Inflammatory macrophage treated with lipopolysaccharide for 4 hours (primary cell): ENCODE results near the gene VDAC1.
"Not testable (repeated sequence)": the region's sequence is repeated elsewhere in the genome, so short reads cannot be mapped to it uniquely, and the experiment has no call there.

Source experiments
- DNase-seq: peaks from one replicate; pipeline ENCODE4 v3.0.0-alpha.2; 2020

Gene VDAC1

DNA sequence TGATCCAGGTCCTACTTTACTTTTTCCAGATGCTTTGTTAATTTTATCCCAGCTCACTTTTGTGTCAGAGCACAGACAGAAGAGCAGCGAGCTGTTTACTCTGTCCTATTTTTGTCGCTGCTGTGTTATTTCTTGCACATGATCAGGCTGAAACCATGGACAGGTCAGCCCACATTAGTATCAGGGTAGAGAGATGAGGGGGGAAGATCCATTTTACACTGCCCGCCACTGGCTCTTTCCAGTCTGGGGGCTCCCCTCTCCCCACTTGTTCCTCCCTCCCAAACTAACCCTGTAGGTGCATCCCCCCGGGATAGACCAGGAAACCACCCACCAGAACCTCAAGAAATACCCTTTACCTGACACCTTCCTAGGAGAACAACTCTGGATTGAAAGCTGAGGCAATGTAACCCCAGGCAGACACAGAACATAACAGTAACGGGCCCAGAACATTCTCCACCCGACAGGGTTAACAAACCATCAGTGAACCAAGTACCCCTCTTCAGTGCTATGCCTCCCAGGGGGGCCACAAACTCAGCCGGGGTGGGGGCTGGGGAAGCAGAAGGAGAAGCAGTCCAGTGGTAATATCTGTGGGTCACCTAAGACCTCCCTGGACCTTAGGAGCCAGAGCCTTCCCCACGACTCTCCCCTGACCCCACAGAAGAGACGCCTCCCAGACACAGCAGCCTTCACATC, 10.3 kb downstream of the VDAC1 start:
- no peak for DNase-seq

DNA sequence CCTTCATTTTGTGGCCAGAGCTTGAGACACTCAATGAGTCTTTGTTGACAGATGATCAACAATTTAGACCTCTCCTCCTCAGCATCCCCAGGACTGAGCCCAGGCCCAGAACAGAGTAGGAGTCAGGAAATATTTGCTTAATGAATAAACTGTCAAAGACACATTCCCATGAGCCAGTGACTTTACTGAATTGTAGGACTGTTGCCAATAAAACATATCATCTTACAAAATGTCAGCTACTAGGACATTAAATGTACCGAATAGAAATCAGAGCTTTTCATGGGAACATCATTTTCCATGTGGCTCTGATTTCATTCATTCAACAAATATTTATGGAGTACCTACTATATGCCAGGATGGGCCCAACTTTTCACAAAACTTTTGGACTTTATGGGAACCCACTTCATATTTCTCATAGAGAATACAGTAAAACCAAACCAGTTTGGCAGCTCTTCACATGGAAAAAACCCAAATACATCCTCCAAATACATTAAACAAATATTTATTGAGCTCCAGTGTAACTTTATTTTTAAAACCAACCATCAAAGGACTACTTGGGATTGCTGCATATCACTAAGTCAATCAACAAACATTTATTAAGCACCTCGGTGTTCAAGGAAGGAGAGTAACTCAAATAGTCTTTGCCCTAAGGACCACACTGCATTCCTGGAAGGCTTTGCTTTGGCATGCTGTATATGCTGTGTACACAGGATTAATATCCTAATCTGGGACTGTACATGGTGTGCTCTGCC, 11.4 kb downstream of the VDAC1 start:
- no peak for DNase-seq

DNA sequence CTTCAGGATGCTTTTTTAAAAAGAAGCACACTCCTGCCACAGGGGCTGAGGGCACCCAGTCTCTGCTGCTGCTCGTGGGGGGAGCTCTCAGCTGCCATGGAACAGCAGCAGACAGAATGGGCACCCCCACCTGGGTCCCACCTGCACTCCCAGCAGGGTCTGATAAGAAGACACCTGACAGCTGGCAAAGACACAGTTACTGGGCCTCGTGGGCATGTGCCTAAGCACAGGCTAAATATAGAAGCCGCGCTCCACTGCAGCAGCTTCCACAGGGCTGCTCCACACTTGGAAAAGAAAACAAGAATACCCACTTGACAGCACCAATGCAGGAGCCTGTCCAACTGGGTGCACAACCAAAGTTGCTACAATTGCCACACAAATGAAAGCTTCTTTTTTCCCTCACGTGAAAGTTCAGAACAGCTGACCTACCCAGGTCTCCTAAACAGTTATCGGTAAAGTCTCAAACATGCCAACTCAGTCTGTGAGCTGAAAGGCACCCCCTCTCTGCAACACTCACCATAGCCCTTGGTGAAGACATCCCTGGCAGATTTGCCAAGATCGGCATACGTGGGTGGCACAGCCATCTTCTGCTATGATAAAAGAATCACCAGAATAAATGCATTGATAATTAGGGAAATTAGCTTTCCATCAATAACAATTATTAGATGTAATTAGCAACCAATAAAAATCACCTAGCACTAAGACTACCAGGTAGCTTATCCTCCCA, 12.2 kb downstream of the VDAC1 start:
- DNase-seq = no peak

DNA sequence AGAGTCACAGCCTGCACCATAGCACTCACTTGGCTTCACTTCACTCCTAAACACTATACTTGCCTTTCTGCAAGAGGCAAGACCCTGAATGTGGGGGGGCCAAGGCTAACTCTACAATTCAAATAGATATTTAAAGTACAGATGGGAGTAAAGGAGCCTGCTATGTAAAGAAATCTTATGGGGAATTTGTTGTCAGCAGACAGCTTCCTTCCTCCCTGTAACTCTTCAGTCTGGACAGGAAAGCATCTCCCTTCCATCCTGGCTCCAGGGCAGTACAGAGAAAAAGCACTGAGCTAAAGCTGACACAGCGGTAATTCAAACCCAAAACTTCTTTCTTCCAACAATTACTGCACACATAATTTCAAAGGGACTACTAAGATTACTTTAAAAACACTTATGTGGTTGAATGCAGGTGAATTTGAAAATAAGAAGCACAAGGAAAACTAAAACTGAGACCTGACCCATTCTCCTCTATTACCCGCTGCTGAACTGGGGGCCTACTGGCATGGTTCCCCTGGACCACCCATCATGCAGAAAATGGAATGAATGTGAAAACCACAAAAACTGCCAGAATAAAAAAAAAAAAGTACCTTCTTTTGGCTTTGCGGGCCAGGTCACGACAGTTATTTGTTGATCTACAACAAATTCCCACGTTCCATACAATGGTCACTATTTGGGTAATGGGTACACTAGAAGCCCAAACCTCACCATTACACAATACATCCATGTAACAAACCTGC, 13.4 kb downstream of the VDAC1 start:
- DNase-seq = no peak

DNA sequence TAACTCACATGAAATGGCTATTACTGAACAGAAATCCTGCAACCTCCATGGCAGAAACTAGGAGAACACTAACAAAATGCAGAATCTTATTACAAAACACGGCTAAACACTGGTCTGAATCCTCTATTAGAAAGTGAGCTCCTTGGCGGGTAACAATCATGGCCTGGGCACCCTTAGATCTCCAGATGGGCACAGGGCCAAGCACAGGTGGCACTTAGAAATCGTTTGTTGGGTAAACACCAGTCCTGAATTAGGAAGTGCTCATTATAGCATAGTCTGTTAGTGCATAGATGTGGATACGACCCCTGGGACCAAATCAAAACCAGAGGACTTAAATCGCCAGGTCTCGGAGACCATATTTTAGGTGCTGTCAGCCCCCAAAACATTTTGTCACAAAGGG, 14.4 kb downstream of the VDAC1 start:
- no peak for DNase-seq

DNA sequence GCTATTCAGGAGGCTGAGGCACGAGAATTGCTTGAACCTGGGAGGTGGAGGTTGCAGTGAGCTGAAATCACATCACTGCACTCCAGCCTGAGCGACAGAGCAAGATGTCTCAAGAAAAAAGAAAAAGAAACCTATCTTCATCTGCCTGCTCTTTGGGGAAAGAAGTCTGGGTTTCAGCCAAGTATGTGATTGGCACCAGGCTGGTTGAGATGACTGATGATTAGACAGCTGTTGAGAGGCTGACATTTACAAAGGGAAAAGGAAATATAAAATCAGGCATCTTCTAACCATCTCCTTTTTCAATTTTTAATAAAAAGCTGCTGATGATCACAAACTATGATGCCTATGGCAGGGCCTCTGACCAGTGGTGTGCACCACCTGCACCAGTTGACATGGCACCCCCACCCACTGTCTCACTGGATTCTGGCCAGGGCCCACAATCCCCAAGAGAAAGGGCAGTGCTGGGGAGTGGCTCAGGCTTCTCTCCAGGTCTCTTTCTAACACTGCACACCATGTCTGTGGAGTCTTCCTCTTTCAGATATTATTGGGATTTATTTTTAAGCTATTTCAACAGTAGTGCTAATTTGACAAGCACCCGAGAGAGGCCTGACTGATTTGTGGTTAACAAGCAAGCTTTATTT, 19.1 kb downstream of the VDAC1 start:
- DNase-seq = no peak

DNA sequence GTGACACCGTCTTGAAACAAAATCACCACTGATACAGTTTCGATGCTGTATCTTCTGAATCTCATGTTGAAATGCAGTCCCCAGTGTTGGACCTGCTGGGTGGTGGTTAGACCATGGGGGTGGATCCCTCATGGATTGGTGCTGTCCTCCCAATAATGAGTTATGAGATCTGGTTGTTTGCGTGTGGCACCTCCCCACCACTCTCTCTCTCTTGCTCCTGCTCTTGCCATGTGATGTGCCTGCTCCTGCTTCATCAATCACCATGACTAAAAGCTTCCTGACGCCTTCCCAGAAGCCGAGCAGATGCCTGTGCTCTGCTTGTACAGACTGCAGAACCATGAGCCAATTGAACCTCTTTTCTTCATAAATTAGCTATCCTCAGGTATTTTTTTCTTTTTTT, 21.1 kb downstream of the VDAC1 start:
- no peak for DNase-seq

DNA sequence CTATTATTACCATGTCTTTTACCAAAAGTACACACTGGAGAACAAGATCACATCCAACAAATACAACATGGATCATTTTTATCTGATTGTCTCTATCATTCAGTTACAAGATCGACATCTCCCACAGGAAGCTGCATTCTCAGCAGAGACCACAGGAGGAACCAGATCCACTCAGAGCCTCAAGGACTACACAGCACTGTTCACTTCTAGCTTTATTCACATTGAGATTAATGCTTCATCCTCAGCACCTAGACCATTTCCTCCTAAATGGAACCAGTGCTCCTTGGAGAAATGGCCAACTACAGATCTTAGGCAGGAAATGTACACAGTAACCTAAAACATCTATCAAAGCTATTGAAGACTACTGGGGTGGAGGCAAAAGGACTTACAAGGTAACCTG, 23.1 kb downstream of the VDAC1 start:
- no peak for DNase-seq

DNA sequence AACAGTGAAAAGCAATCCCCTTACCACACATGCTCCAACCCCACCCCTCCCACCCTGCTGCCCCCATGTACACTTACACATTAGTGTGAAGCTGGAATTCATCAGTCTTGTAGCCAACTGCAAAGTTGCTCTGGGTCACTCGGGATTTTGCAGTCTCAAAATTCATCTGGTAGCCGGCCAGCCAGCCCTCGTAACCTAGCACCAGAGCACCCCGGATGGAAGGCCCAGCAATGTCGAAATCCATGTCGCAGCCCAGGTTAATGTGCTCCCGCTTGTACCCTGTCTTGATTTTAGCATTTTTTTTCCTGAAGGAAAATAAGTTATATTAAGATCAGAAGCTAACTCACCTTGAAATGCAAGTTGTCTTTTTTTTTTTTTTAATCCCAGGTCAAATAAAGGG, 24.1 kb downstream of the VDAC1 start:
- DNase-seq = no peak

DNA sequence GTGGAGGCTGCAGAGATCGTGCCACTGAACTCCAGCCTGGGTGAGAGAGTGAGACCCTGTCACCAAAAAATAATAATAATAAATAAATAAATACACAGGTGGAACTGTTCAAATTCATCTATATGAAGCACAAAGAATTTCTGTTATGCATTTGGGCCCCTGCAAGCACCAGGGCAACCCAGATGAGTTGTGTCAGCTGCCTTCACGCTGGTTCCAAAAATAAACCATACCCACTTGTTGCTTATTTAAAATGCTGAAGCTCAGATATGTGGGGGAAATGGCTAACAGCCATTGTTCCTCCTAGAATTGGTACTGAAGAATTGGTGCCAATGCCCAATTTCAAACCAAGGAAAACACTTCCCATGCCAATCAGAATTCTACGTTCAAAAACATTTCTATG, 25.8 kb downstream of the VDAC1 start:
- no peak for DNase-seq

DNA sequence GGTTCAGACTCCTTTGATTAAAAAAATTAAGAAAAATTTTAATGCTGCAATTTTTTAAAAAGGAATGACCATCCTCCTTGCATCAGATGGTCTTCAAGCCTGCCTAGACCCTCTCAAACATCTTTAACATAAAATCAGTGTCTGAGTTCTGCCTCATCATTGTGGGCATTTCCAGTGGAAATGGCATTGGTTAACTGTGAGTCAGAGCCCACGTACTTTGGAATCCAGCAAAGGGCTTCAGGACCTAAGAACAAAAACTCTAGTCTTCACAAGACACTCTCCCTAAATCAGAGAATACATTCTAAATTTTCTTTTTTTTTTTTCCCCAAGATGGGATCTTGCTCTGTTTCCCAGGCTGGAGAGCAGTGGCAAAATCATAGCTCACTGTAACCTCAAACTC, 26.9 kb downstream of the VDAC1 start:
- peak; percentile 81 for DNase-seq

DNA sequence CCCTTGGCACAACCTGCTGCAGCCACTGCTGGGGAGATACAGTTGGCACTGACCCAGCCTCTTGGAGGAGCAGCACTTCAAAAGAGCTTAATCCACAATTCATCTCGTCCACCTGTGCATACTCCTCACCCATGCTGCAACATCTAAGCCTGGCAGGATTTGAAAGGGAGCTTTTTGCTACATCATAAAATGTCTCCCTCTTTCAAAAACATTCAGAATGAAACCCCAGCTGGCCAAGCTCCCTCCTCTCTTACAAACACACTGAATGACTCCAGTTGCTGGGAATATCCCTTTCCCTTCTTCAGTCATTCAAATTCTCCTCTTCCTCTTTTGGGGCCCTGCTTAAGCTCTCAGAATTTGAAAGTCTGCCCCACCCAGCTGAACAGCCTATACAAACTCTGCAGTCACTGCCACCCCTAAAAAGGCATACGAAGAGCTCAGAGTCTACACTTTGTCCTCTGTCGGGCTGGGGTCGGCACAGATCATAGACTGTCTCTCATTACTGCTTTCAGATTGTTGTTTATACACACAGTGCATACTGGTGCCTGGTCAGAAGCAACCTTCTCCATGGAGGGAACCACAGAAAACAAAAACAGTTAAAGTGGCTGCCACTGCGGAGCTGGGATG, 27.5 kb downstream of the VDAC1 start:
- DNase-seq = peak; percentile 90

DNA sequence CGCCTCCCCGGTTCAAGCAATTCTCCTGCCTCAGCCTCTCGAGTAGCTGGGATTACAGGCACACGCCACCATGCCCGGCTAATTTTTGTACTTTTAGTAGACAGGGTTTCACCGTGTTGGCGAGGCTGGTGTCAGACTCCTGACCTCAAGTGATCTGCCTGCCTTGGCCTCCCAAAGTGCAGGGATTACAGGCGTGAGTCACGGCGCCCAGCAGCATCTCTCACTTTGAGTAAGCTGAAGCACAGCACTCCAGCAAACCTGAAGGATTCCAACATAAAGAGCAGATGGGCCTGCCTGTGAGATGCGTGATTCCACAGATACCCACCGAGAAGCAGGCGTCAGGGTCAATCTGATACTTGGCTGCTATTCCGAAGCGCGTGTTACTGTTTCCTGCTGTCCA, 29.2 kb downstream of the VDAC1 start:
- DNase-seq = not testable (repeated sequence)

DNA sequence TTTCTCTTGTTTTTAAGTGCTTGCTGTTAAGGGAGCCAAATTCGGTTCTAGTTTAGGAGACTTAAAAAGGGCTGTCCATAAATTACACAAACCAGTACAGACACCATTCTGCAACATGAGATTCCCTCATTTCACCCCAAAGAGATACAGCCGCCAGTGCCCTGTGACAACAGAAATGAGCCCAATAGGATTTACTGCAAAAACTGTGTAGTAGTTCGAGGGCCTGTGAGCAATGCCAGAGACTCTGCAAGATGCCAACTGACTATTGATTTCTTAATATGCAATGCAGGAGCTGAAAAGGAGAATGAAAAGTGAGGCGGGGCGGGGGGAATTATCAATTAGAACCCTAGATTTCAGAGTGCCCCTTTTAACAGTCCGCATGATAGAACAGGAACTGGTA, 30.6 kb downstream of the VDAC1 start:
- no peak for DNase-seq

DNA sequence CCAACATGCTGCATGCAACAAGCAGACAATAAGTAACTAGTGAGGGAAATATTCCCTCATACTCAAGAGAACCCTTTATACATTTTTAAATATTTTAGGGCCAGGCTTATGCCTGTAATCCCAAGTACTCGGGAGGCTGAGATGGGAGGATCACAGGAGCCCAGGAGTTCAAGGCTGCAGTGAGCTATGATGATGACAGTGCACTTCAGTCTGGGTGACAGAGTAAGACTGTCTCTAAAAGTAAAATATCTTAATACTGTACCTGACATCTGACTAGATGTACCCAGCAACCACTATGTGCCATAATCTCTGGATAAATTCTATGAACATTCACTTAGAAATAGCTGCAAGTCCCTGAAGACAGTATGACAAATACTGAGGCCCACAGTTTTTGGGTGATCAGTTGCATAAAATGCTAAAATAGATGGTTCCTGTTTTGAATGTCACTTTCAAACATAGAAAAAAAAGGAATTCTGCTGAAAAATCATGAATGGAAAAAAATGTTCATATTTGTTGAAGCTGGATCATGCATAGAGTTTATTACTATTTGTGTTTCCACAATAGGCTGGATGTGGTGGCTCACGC, 34.4 kb downstream of the VDAC1 start:
- peak; percentile 42 for DNase-seq

DNA sequence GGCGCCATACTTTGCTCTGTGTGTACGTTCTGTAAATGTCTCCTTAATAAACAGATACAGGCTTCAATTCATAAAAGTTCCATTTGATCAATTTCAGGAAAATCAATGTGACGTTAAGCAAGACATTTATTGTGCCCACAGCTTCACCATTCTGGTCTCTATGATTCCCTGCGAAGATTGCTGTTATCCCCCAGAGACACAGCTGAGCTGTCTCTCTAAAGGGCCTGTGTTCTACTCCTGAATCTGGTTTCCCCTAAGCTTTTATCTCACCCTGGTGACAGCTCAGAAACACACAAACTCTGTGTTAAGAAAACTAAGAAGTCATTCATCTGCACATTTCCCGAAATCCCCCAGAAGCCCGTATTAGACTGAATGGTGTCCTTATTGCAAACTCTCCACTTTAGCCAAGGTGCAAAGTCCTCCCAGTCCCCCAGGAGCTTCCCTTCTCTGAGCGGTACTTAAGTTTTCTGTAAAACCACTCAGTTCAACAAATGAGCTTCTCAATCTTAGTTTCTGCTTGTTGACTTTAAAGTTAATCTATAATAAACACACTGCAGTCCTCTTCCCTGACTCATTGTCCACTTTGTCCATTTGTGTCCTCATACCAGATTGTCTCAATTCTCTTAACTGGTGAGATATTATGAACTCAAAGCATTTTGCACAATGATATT, 35.0 kb downstream of the VDAC1 start:
- peak; percentile 6 for DNase-seq

DNA sequence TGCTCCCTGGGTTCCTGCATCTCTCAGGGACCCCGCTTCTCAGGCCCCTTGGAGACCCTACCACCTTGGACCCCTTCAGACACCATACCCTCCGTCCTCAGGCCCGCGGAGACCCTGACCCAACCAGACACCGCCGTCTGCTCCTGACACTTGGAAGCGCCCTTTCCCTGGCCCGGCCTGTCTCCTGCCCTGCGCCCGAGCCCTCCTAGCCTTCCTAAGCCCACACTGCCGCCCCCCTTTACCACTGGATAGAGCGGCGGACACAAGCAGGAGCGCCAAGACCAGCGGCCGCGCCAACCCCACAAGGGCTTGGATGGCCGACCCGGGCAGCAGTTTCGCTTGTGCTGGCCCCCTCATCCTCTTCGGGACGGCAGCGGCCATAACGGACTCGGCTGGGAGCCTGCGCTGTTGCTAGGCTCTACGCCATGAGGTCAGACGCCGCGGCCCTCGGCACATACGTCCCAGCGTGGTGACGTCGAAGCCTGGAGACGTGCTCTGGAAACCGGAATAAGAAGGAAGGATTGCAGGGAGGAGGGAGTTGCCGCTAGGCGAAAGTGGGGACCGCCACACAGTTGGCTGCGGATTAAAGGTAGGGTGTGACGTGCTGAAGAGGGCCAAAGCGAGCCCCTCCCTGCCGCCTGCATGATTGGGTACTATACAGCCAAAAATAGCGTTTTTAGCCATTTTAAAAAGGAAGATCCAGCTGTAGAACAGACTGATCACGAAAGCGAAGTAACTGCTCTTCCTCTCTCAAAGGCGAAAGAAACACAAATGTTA, 36.4 kb downstream of the VDAC1 start, which contains the start of gene C5orf15:
TSS of gene C5orf15 (minus strand) at position 422 of the 777 bp plus-strand sequence. CDS start at position 381, 41 bp downstream.
- DNase-seq = peak; percentile 99

DNA sequence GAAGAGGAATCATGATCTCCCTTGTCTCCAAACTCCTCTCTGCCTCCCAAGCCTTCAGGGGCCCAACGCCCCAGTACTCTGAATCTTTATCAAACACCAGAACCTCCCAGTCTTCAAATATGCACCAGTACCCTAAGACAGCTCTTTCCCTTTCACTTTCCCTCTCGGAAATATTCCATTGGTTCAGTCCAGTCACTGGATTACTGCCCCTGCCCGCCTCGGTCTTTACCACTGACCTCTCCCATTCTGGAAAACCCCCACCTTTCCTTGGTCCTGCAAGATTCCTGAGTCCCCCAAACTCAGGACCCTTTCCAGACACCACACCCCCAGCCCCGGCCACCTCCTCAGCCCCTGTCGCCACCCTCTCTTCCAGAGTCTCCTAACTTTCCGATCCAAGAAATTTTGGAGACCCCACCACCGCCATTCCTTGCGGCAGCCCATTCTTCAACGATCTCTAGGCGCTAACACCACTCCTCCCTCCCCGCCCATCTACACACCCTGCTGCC, 37.0 kb downstream of the VDAC1 start:
- DNase-seq = peak; percentile 90

DNA sequence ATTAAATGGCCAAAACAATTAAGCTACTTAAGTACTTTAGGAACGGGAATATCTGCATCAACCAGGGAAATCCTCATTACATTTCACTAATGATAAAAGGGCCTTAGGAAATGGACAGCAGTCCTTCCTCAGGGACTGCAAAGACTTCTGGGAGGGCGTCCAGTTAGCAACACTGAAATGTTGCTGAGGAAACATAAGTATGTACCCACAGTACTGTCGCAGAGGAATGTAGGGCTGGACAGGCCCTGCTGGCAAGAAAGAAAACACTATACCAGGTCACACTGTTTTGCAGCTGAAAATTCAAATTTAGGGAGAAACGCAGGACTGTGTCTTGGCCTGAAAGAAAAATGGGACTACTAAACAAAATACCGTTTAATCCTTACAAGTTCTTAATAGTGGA, 37.7 kb downstream of the VDAC1 start:
- no peak for DNase-seq

DNA sequence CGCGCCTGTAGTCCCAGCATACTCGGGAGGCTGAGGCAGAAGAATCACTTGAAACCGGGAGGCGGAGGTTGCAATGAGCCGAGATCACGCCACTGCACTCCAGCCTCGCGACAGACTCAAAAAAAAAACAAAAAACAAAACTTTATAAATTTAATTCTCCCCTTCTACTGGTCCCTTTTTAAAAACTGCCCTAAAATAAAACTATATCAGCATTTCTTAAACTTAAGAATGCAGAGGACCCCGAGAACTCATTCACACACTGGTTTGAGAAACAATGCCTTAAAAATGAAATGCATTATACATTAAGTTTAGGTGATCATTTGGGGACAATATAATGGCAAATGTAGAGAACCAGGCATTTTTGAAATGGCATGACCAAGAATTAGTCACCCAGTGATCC, 38.7 kb downstream of the VDAC1 start:
- DNase-seq = no peak
